ENCODE measurements around the gene KRTAP9-1.

- TF ChIP-seq CTCF (IDR thresholded peaks at IDR 0.05 in 4 of 5, conservative IDR thresholded peaks at IDR 0.05 in 1 of 5) (no peak), POLR2A (IDR thresholded peaks at IDR 0.05) (no peak)
Observed at GRCh38 chr17:41147531-41148204, 42.0 kb upstream of the KRTAP9-1 start.
